K562 treated with DMSO at 1 percent for 12 hours (cell line): Measurements from ENCODE around the gene IL21. TPM values are rescaled to one million over a fixed set of nuclear protein-coding genes. Genes with fewer than 3 reads are reported as not detected.

ENCODE experiments used
- total RNA-seq: library from RNA; unstranded; fragments of 300-600 nt; gene quantifications from 2 replicates; pipeline ENCODE4 v1.2.3, GENCODE V29; 2022; ENCODE audit not compliant: insufficient read depth

IL21 gene
- total RNA-seq: not detected in 2 replicates

GRCh38 chr4:122621016-122621507 lies at the start of gene IL21:
TSS of gene IL21 (minus strand) at chr4:122621066. CDS start at chr4:122621011, 55 bp downstream.

Other genes starting within 250 kb of the IL21 start
- not detected in 2 replicates for gene ADAD1, start 242.1 kb downstream of the IL21 start, total RNA-seq
- not detected in 2 replicates for gene IL2, start 164.3 kb downstream of the IL21 start, total RNA-seq
- 2.3 and 7.2 TPM in 2 replicates for gene BBS12, start 111.6 kb upstream of the IL21 start, total RNA-seq
- gene FGF2, start 205.8 kb upstream of the IL21 start, total RNA-seq: 4.8 and 6.1 TPM in 2 replicates